K562 (cell line): ENCODE results near the gene LRRC4B. TPM values are rescaled to one million over a fixed set of nuclear protein-coding genes. Genes with fewer than 3 reads are reported as not detected.

Source experiments
- EGR1 ChIP-seq: fragments of 450-650 bp; conservative IDR thresholded peaks from 2 replicates; pipeline ENCODE4 v1.6.1; 2017; ENCODE audit warnings: mild to moderate bottlenecking
- HDAC1 ChIP-seq, 2 experiments: fragments of 450-650 bp; IDR thresholded peaks; 2 replicates each; pipeline ENCODE4 v1.6.1; 2016 to 2017; ENCODE audit warnings: inconsistent platforms in 1 of 2, mild to moderate bottlenecking in 1 of 2, moderate library complexity in 1 of 2
- LCOR ChIP-seq: sonication (generic); formaldehyde crosslinking; IDR thresholded peaks from 2 replicates; pipeline ENCODE4 v1.8.0; 2022; ENCODE audit warnings: mild to moderate bottlenecking, missing genetic modification reagents
- MAZ ChIP-seq, 2 experiments: fragments of 450-650 bp in 1 of 2; sonication (generic) in 1 of 2; formaldehyde crosslinking; IDR thresholded peaks in 1 of 2; conservative IDR thresholded peaks in 1 of 2; 2 replicates each; pipeline versions ENCODE4 v1.4.0 to v1.5.0; 2020; ENCODE audit warnings: mild to moderate bottlenecking in 1 of 2, missing genetic modification reagents in 1 of 2
- NUFIP1 ChIP-seq: fragments of 450-650 bp; IDR thresholded peaks from 2 replicates; pipeline ENCODE4 v1.6.1; 2018; ENCODE audit not compliant: partially characterized antibody
- PHB2 ChIP-seq: fragments of 450-650 bp; IDR thresholded peaks from 2 replicates; pipeline ENCODE4 v1.6.1; 2017; ENCODE audit warnings: low read depth
- POLR2AphosphoS5 ChIP-seq: IDR thresholded peaks from 2 replicates; pipeline ENCODE4 v1.6.1; 2011; ENCODE audit warnings: mild to moderate bottlenecking, low read depth, low read length, moderate library complexity; ENCODE audit not compliant: control insufficient read depth, insufficient read depth
- SMAD2 ChIP-seq: fragments of 150-350 bp; IDR thresholded peaks from 2 replicates; pipeline ENCODE4 v1.6.1; 2014; ENCODE audit warnings: low read depth, mild to moderate bottlenecking, low read length
- SPI1 ChIP-seq: IDR thresholded peaks from 2 replicates; pipeline ENCODE4 v1.6.1; 2011; ENCODE audit warnings: low read depth, low read length, control low read depth, borderline replicate concordance
- polyA plus RNA-seq, 8 experiments: library from polyadenylated mRNA; depleted of rRNA in 4 of 8; stranded (reverse) in 5 of 8; unstranded in 3 of 8; fragments of >200 nt; fragmentation: Nextera tagmentation in 2 of 8; fragmentation: Illumina TruSeq in 1 of 8; extraction: Ambion mirVana in 2 of 8; extraction: Trizol in 1 of 8; gene quantifications; 2 replicates each; pipeline versions ENCODE4 v1.2.1 to v1.2.3, GENCODE V29; 2011 to 2014; ENCODE audit warnings: inconsistent platforms in 1 of 8, missing spikeins in 1 of 8
- total RNA-seq, 7 experiments: library from RNA; depleted of rRNA in 6 of 7; stranded (reverse); fragments of >200 nt in 6 of 7; fragmentation: Illumina TruSeq in 2 of 7; extraction: Trizol in 2 of 7; gene quantifications; 2 replicates each; pipeline versions ENCODE4 v1.2.1 to v1.2.3, GENCODE V29; 2011 to 2021; ENCODE audit warnings: low replicate concordance in 1 of 7
- TF ChIP-seq, protein P1 (sequence below): fragments of 450-650 bp; IDR thresholded peaks from 2 replicates; pipeline ENCODE4 v1.6.1; 2016; ENCODE audit warnings: mild to moderate bottlenecking, moderate library complexity
- TF ChIP-seq, protein P2 (sequence below), 2 experiments: fragments of 450-650 bp; IDR thresholded peaks; 2 replicates each; pipeline ENCODE4 v1.6.1; 2016
- TF ChIP-seq, protein P3 (sequence below), 2 experiments: fragments of 450-650 bp in 1 of 2; sonication (generic) in 1 of 2; formaldehyde crosslinking in 1 of 2; IDR thresholded peaks in 1 of 2; conservative IDR thresholded peaks in 1 of 2; 2 replicates each; pipeline versions ENCODE4 v1.6.1 to v1.8.1; 2016 to 2023; ENCODE audit warnings: mild to moderate bottlenecking in 2 of 2, moderate library complexity in 2 of 2, inconsistent platforms in 1 of 2, missing genetic modification reagents in 1 of 2

Gene LRRC4B
- total and polyA plus RNA-seq, 9 of the 15 experiments (the other 6 are each of a cell fraction or from before 2014, with no cell fraction given) = 0.18 to 9.6 (median 2.9) TPM; not detected in 2

DNA sequence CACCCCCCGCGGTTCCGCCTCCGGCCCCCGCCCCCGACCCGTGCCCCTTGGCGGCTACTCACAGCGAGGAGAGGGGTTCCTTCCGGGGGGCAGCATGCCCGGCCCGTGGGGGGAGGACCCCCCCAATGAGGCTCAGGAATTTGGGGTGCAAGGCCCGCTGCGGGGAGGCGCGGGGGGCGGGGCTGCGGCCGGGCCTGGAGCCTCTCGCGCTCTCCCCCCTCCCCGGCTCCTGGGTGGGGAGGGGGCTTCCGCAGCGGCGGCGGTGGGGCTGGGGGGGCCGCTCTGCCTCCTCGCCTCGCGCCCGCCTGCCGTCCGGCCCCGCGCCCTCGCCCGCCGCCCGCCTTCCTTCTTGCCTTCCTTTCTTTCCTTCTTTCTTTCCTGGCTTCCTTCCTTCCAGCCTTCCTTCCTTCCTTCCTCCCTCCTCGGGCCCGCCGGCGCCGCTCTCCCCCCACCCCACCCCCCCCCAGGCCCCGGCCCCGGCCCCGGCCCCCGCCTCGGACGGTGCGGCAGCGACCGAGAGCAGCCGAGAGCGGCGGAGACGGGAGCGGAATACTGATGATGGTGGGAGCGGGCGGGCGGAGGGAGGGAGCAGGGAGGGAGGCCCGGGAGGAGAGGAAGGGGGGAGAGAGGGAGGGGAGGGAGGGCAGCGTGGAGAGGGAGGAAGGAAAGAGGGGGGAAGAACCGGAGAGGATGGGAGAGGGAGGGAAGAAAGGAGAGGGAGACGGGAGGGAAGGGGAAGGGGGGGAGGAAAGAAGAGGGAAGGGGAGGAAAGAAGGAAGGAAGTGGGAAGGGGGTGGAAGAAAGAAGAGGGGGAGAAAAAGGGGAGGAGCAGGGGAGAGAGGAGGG, at the start of gene LRRC4B (continued):
- TF ChIP-seq, protein P1, sequence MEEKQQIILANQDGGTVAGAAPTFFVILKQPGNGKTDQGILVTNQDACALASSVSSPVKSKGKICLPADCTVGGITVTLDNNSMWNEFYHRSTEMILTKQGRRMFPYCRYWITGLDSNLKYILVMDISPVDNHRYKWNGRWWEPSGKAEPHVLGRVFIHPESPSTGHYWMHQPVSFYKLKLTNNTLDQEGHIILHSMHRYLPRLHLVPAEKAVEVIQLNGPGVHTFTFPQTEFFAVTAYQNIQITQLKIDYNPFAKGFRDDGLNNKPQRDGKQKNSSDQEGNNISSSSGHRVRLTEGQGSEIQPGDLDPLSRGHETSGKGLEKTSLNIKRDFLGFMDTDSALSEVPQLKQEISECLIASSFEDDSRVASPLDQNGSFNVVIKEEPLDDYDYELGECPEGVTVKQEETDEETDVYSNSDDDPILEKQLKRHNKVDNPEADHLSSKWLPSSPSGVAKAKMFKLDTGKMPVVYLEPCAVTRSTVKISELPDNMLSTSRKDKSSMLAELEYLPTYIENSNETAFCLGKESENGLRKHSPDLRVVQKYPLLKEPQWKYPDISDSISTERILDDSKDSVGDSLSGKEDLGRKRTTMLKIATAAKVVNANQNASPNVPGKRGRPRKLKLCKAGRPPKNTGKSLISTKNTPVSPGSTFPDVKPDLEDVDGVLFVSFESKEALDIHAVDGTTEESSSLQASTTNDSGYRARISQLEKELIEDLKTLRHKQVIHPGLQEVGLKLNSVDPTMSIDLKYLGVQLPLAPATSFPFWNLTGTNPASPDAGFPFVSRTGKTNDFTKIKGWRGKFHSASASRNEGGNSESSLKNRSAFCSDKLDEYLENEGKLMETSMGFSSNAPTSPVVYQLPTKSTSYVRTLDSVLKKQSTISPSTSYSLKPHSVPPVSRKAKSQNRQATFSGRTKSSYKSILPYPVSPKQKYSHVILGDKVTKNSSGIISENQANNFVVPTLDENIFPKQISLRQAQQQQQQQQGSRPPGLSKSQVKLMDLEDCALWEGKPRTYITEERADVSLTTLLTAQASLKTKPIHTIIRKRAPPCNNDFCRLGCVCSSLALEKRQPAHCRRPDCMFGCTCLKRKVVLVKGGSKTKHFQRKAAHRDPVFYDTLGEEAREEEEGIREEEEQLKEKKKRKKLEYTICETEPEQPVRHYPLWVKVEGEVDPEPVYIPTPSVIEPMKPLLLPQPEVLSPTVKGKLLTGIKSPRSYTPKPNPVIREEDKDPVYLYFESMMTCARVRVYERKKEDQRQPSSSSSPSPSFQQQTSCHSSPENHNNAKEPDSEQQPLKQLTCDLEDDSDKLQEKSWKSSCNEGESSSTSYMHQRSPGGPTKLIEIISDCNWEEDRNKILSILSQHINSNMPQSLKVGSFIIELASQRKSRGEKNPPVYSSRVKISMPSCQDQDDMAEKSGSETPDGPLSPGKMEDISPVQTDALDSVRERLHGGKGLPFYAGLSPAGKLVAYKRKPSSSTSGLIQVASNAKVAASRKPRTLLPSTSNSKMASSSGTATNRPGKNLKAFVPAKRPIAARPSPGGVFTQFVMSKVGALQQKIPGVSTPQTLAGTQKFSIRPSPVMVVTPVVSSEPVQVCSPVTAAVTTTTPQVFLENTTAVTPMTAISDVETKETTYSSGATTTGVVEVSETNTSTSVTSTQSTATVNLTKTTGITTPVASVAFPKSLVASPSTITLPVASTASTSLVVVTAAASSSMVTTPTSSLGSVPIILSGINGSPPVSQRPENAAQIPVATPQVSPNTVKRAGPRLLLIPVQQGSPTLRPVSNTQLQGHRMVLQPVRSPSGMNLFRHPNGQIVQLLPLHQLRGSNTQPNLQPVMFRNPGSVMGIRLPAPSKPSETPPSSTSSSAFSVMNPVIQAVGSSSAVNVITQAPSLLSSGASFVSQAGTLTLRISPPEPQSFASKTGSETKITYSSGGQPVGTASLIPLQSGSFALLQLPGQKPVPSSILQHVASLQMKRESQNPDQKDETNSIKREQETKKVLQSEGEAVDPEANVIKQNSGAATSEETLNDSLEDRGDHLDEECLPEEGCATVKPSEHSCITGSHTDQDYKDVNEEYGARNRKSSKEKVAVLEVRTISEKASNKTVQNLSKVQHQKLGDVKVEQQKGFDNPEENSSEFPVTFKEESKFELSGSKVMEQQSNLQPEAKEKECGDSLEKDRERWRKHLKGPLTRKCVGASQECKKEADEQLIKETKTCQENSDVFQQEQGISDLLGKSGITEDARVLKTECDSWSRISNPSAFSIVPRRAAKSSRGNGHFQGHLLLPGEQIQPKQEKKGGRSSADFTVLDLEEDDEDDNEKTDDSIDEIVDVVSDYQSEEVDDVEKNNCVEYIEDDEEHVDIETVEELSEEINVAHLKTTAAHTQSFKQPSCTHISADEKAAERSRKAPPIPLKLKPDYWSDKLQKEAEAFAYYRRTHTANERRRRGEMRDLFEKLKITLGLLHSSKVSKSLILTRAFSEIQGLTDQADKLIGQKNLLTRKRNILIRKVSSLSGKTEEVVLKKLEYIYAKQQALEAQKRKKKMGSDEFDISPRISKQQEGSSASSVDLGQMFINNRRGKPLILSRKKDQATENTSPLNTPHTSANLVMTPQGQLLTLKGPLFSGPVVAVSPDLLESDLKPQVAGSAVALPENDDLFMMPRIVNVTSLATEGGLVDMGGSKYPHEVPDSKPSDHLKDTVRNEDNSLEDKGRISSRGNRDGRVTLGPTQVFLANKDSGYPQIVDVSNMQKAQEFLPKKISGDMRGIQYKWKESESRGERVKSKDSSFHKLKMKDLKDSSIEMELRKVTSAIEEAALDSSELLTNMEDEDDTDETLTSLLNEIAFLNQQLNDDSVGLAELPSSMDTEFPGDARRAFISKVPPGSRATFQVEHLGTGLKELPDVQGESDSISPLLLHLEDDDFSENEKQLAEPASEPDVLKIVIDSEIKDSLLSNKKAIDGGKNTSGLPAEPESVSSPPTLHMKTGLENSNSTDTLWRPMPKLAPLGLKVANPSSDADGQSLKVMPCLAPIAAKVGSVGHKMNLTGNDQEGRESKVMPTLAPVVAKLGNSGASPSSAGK = no peak
- TF ChIP-seq SMAD2 (no peak), MAZ (CRISPR knock-in tag; conservative IDR thresholded peaks at IDR 0.05 in 1 of 2, IDR thresholded peaks at IDR 0.05 in 1 of 2) (0 out of 4 replicates have a peak, but pooled peaks of 1 of the 2 experiments have one; percentile 20), EGR1 (0 out of 2 replicates have a peak, but pooled peaks have one; percentile 32), NUFIP1 (peak; percentile 70), SPI1 (peak; percentile 6; the same call in 1 of the 2 replicates), LCOR (no peak), POLR2AphosphoS5 (no peak), HDAC1 (IDR thresholded peaks at IDR 0.05) (0 out of 4 replicates have a peak, but pooled peaks of 1 of the 2 experiments have one; percentile 26), PHB2 (no peak)
- TF ChIP-seq, protein P2, sequence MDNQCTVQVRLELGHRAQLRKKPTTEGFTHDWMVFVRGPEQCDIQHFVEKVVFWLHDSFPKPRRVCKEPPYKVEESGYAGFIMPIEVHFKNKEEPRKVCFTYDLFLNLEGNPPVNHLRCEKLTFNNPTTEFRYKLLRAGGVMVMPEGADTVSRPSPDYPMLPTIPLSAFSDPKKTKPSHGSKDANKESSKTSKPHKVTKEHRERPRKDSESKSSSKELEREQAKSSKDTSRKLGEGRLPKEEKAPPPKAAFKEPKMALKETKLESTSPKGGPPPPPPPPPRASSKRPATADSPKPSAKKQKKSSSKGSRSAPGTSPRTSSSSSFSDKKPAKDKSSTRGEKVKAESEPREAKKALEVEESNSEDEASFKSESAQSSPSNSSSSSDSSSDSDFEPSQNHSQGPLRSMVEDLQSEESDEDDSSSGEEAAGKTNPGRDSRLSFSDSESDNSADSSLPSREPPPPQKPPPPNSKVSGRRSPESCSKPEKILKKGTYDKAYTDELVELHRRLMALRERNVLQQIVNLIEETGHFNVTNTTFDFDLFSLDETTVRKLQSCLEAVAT (IDR thresholded peaks at IDR 0.05) = 0 out of 4 replicates have a peak, but pooled peaks of 1 of the 2 experiments have one; percentile 28
- TF ChIP-seq, protein P3, sequence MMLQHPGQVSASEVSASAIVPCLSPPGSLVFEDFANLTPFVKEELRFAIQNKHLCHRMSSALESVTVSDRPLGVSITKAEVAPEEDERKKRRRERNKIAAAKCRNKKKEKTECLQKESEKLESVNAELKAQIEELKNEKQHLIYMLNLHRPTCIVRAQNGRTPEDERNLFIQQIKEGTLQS (IDR thresholded peaks at IDR 0.05) = no peak
- TF ChIP-seq, protein P3 (CRISPR knock-in tag; conservative IDR thresholded peaks at IDR 0.05) = no peak
